Fibroblast of the aortic adventitia (primary cell): ENCODE measurements around the gene KCP. TPM values are rescaled to one million over a fixed set of nuclear protein-coding genes. Genes with fewer than 3 reads are reported as not detected.
"Not testable (repeated sequence)": the region's sequence is repeated elsewhere in the genome, so short reads cannot be mapped to it uniquely, and the experiment has no call there.

ENCODE experiments used
- DNase-seq: peaks from one replicate; pipeline ENCODE4 v3.0.0-alpha.2; 2010; ENCODE audit warnings: low read depth
- H3K4me3 ChIP-seq: 2 replicates; pipeline ENCODE4 v1.5.1; 2011; ENCODE audit warnings: low read depth, mild to moderate bottlenecking, control low read depth, low read length, moderate library complexity
- CTCF ChIP-seq: IDR thresholded peaks from 2 replicates; pipeline ENCODE4 v1.5.1; 2011; ENCODE audit warnings: mild to moderate bottlenecking, low read length, control low read depth, inconsistent platforms; ENCODE audit not compliant: insufficient read depth
- total RNA-seq: library from RNA; depleted of rRNA; stranded (reverse); fragments of >200 nt; gene quantifications from 2 replicates; pipeline ENCODE4 v1.2.3, GENCODE V29; 2012; ENCODE audit warnings: low replicate concordance

The KCP gene
- total RNA-seq, 1 donor: 0.09 TPM

GRCh38 chr7:128944487-128945236, 34.2 kb upstream of the KCP start:
- H3K4me3 ChIP-seq: no peak overlapping the region

GRCh38 chr7:128943251-128943650, 32.7 kb upstream of the KCP start:
- H3K4me3 ChIP-seq, DNase-seq: not testable (repeated sequence)

More at GRCh38 chr7:128944487-128945236, 34.2 kb upstream of the KCP start:
- TF ChIP-seq CTCF: no peak
- DNase-seq: no peak

- DNase-seq: no peak
- no peak for TF ChIP-seq CTCF
- H3K4me3 ChIP-seq: no peak overlapping the region
Observed at GRCh38 chr7:128941946-128942526, 31.5 kb upstream of the KCP start.

- TF ChIP-seq CTCF: no peak
- no peak for DNase-seq
- no peak overlapping the region for H3K4me3 ChIP-seq
Observed at GRCh38 chr7:128941323-128941890, 30.9 kb upstream of the KCP start.

DNA sequence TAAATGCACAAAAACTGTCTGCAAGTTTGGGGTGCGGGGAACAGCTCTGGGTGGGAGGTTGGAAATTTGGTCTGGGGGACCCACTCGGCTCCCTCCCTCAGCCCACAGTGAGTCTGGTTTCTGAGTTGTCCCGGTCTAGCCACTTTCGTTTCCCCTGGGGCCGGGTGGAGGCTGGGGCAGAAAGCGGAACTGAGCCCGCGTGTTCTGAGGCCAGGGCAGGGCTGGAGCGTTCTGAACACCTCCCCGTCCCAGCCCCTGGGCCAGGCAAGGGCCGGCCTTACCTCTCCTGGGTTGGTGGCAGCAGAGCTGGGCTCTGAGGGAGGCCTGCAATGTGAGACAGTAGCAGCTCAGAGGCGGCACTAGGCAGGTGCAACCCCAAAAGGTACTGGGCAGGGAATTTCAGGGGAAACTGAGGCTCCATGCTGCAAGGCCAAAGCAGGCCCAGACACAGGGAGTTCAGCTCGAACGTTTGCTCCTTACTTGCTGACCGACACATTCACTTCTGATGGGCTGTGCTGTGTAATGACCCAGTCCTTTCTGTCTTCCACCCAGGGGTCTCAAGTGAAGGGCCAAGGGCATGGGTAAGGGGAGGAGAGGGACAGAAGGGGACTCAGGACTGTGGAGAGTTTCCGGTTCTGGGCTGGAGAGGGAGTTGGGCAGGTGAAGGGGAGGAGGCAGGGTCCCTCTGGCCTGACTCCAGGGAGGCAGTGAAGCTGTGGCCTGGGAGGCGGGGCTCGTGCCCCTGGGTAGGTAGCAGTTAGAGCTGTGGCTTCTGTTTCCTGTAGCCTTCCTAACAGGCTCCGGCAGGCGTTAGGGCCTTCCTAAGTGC, 30.2 kb upstream of the KCP start:
- TF ChIP-seq CTCF: no peak

DNA sequence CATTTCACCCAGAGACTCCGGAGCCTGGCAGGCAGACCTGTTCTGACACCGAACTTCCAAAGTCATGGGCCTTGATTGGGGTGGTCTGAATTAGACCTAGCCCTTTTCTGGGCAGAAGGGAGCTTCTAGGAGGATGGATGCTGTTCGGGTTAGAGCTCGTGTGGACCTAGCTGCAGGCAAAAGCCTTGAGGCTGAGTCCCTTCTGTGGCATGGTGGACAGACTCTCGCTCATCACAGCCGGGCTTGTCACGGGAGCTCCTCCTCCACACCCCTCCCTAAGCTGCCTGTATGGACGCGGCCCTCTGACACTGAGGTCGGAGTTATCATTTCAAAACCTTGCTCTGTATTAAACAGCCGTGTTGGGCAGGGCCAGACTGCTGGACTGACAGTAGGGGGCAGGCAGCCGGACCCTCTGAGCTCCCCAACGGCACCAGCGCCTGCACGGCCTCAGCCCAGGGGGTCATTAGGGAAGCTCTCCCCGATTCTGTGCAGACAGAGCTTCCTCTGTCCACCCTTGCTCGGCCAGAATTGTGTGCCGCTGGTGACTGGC, 29.4 kb upstream of the KCP start:
- no peak for DNase-seq
- TF ChIP-seq CTCF: no peak
- H3K4me3 ChIP-seq: no peak overlapping the region

More for the DNA sequence above, 30.2 kb upstream of the KCP start:
- H3K4me3 ChIP-seq: no peak overlapping the region
- DNase-seq: no peak
